Right lobe of liver (tissue), 6 donors: ENCODE data around the gene SLC27A3. TPM values are rescaled to one million over a fixed set of nuclear protein-coding genes. Genes with fewer than 3 reads are reported as not detected.
"Not testable (repeated sequence)": the region's sequence is repeated elsewhere in the genome, so short reads cannot be mapped to it uniquely, and the experiment has no call there.

Source experiments
- ATAC-seq, 4 donors: fragments of 200-7000 bp; cut with Tn5 transposase; one replicate each; pipeline ENCODE4 v1.9.1; 2020; ENCODE audit warnings: mild to moderate bottlenecking in 4 of 4, moderate library complexity in 4 of 4
- DNase-seq, 3 donors: peaks; one replicate each; pipeline ENCODE4 v3.0.0-alpha.2; 2020
- H3K27ac ChIP-seq, 3 donors: fragments of 200-600 bp; one replicate each; pipeline ENCODE4 v1.8.0; 2022
- H3K27me3 ChIP-seq, 2 donors: fragments of 200-600 bp; one replicate each; pipeline ENCODE4 v1.8.0; 2022
- H3K36me3 ChIP-seq, 4 donors: fragments of 200-600 bp; sonication (generic) in 1 of 4; one replicate each; pipeline versions ENCODE4 v1.5.1 to v1.8.0; 2017 to 2022; ENCODE audit warnings: control low read depth in 1 of 4
- H3K4me1 ChIP-seq, 4 donors: fragments of 200-600 bp; sonication (generic) in 1 of 4; one replicate each; pipeline versions ENCODE4 v1.5.1 to v1.8.0; 2017 to 2022; ENCODE audit warnings: control low read depth in 1 of 4
- H3K4me3 ChIP-seq, 3 donors: fragments of 200-600 bp; one replicate each; pipeline ENCODE4 v1.8.0; 2022
- H3K9me3 ChIP-seq, 4 donors: fragments of 200-600 bp; sonication (generic) in 1 of 4; one replicate each; pipeline versions ENCODE4 v1.5.1 to v1.8.0; 2017 to 2022; ENCODE audit warnings: control low read depth in 1 of 4
- POLR2A ChIP-seq: fragments of 450-650 bp; IDR thresholded peaks from one replicate; pipeline ENCODE4 v1.6.1; 2017; ENCODE audit warnings: antibody characterized with exemption, mild to moderate bottlenecking
- WGBS: methylation state at CpG from one replicate; pipeline ENCODE4 v1.1.6; 2018; ENCODE audit warnings: low coverage, low lambda C conversion rate; ENCODE audit not compliant: insufficient coverage; ENCODE audit errors: missing lambda C conversion rate; 5-methylcytosine and 5-hydroxymethylcytosine counted together
- intact Hi-C, 2 donors: fragments of 100-400 bp; cut with DNase I; formaldehyde crosslinking; loops; one replicate each; pipeline versions ENCODE4 v1.11.2 to v1.14.1; 2022
- total RNA-seq, 6 experiments: library from RNA; depleted of rRNA in 2 of 6; stranded (reverse); fragments of >200 nt in 2 of 6; fragmentation: NEBNext Ultra II Directional in 3 of 6; extraction: Animal tissue kit (Norgen Biotek cat#: 25700) in 3 of 6; gene quantifications; one replicate each; pipeline versions ENCODE4 v1.1.0 to v1.2.4, GENCODE V29; 2016 to 2023
- TF ChIP-seq, protein P1 (sequence below), 4 donors: fragments of 200-600 bp in 3 of 4; fragments of 450-650 bp in 1 of 4; IDR thresholded peaks; one replicate each; pipeline versions ENCODE4 v1.5.1 to v1.8.0; 2016 to 2022; ENCODE audit warnings: antibody characterized with exemption in 4 of 4, mild to moderate bottlenecking in 2 of 4
- donor health status: DM: no; HTN: yes; CAD: no.
- donor health status: DM: no; HTN: no; CAD: no.
- donor health status: DM: no; HTN: no; CAD: no.
- donor health status: DM: no; HTN: yes; CAD: no.
- donor health status: DM: no; HTN: yes; CAD: no.

SLC27A3 gene
- total RNA-seq, 6 experiments from 2014 or later: 25.4 to 50.4 (median 36.9) TPM

DNA sequence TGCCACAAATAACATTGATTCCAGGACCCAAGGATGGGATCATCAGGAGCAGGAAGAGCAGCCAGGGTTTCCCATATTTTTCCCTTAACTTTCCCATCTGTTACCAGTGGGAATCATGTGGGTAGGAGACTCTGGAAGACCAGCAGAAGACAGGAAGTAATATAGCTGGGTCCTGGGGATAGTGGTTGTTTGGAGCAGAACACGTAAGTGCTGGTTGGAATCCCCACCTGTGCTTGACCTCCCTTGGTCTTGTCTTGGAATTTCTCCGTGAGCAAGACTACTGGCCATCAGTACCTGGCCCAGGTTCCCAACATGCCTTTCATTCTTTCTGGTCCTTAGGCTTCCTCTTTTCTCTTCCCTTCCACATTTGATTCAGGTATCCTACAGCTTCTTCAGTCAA, 20.9 kb upstream of the SLC27A3 start:
- Histone ChIP-seq H3K27ac (no peak overlapping the region), H3K4me3 (no peak overlapping the region), H3K36me3 (peaks cover 0 to 80% (median 14%) of the 10 kb centered on the region in 4 donors), H3K4me1 (peaks cover 0 to 11% (median 0%) of the 10 kb centered on the region in 4 donors), H3K27me3 (no peaks in the 10 kb centered on the region), H3K9me3 (no peaks in the 10 kb centered on the region)
- intact Hi-C loops: loop anchor here in 1 of 2 donors (10.0 kb wide), 1 partner anchor 69 kb away; no protein-coding TSS in a partner anchor
- TF ChIP-seq POLR2A: no peak
- TF ChIP-seq, protein P1, sequence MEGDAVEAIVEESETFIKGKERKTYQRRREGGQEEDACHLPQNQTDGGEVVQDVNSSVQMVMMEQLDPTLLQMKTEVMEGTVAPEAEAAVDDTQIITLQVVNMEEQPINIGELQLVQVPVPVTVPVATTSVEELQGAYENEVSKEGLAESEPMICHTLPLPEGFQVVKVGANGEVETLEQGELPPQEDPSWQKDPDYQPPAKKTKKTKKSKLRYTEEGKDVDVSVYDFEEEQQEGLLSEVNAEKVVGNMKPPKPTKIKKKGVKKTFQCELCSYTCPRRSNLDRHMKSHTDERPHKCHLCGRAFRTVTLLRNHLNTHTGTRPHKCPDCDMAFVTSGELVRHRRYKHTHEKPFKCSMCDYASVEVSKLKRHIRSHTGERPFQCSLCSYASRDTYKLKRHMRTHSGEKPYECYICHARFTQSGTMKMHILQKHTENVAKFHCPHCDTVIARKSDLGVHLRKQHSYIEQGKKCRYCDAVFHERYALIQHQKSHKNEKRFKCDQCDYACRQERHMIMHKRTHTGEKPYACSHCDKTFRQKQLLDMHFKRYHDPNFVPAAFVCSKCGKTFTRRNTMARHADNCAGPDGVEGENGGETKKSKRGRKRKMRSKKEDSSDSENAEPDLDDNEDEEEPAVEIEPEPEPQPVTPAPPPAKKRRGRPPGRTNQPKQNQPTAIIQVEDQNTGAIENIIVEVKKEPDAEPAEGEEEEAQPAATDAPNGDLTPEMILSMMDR (IDR thresholded peaks at IDR 0.05): no peak
- WGBS: 83% methylated on average over 2 of the region's 2 CpGs
- ATAC-seq (no peak), DNase-seq (no peak)

DNA sequence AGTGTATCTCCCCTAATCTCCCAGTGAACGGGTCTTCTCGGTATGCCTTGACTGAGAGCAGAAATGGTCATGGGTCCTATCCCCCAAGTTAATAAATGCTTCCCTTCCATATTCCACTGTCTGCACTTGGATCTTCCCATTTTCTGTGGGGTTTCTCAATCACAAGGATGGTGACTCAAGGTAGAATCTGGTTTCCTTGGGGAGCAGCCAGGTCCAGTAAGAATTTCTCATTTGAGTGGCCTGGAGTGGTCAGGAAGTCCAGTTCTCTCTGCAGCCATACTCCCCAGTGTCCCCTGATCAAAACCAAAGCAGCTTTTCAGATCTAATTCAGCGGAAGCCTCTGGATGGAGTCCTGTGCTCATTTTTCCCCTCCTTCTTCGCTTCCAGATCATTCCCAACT, 14.8 kb upstream of the SLC27A3 start:
- Histone ChIP-seq H3K4me3 (no peak overlapping the region), H3K27me3 (no peaks in the 10 kb centered on the region), H3K27ac (no peak overlapping the region), H3K36me3 (peaks cover 0 to 71% (median 17%) of the 10 kb centered on the region in 4 donors), H3K9me3 (no peaks in the 10 kb centered on the region), H3K4me1 (peaks cover 0 to 3% (median 0%) of the 10 kb centered on the region in 4 donors)
- TF ChIP-seq, protein P1 (IDR thresholded peaks at IDR 0.05): no peak
- TF ChIP-seq POLR2A: no peak
- DNase-seq: no peak
- 100% methylated on average over 4 of the region's 4 CpGs for WGBS
- ATAC-seq: no peak
- intact Hi-C loops: no loop called here

DNA sequence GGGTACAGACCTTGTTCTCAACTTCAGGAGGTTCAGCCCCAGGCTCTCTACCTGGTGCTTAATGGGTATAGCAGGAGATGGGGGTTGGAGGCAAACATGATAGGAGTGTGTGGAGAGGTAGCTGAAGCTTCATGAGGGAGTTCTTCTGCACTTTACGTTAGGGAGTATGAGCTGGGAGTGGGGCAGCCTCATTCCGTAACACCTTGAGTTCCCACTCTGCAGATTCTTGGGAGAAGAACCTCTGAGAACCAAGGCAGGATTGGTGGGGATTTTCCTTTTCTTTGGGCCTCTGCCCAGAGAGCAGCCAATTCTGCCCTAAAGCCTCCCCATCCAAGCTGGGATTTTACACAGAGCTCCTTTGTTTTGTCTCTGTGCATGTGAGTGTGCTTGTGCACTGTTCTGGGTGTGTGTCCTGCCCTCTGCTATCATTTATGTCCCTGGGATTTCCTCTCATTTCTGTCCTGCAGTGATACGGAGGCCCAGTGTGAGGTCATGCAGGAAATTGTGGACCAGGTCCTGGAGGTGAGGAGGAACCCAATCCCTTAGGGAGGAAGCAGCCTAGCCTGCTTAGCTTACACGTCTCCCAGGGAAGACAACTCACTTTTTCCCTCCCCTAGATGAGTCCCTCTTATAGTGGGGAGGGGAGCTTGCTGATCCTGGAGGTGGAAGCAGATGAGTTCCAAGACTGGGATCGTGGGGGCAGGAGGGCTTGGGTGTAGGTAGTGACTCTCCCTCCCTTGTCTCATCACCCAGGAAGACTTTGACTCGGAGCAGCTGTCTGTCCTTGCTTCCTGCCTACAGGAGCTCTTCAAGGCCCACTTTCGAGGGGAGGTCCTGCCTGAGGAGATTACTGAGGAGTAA, 11.6 kb upstream of the SLC27A3 start:
- no peak overlapping the region for H3K4me3 ChIP-seq
- ATAC-seq (peak; percentile 16 to 57 (median 34)), DNase-seq (peak in 1 of 3 donors; percentile 35)
- H3K27ac ChIP-seq: peak overlapping the region in 2 of 3 donors; percentile 12 to 44
- no peak for TF ChIP-seq POLR2A
- TF ChIP-seq, protein P1 (IDR thresholded peaks at IDR 0.05): no peak
- peaks cover 0 to 54% (median 12%) of the 10 kb centered on the region in 4 donors for H3K36me3 ChIP-seq
- intact Hi-C loops: no loop called here
- H3K9me3 ChIP-seq: no peaks in the 10 kb centered on the region
- peaks cover under 1 to 25% (median 13%) of the 10 kb centered on the region in 4 donors for H3K4me1 ChIP-seq
- no peaks in the 10 kb centered on the region for H3K27me3 ChIP-seq
- 55% methylated on average over 2 of the region's 7 CpGs for WGBS

DNA sequence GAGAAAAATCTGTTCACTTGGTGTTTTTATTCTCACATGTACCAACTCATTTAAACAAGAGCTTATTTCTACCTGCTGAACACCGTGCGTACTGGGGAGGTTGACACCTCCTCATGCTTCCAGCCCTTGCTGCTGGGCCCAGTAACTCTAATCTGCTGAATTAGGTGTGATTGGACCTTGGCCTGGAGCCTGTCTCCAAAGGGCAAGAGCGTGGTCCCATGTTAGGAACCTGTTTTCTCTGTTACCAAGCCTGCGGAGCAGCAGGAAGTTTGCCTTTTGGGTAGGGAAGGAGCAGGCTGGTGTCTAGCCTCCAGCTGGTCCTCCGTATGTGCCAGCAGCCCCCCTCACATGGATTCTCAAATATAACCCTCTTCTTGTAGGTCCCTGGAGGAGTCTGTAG, 10.9 kb upstream of the SLC27A3 start:
- Histone ChIP-seq H3K9me3 (no peaks in the 10 kb centered on the region), H3K27me3 (no peaks in the 10 kb centered on the region), H3K4me3 (no peak overlapping the region), H3K4me1 (peaks cover 3 to 32% (median 19%) of the 10 kb centered on the region in 4 donors), H3K36me3 (peaks cover 0 to 51% (median 9%) of the 10 kb centered on the region in 4 donors), H3K27ac (peak overlapping the region in 2 of 3 donors; percentile 12 to 44)
- intact Hi-C loops: no loop called here
- no peak for TF ChIP-seq POLR2A
- TF ChIP-seq, protein P1 (IDR thresholded peaks at IDR 0.05): no peak
- ATAC-seq (no peak), DNase-seq (peak in 1 of 3 donors; percentile 15)
- 73% methylated on average over 3 of the region's 5 CpGs for WGBS

DNA sequence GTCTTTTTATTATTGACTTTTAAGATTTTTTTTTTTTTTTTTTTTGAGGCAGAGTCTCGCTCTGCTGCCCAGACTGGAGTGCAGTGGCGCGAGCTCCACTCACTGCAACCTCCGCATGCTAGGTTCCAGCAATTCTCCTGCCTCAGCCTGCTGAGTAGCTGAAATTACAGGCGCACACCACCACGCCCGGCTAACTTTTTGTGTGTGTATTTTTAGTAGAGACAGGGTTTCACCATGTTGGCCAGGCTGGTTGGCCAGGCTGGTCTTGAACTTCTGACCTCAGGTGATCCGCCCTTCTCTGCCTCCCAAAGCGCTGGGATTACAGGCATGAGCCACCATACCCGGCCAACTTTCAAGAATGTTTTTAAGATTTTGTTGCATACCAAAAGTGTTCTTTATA, 8.5 kb upstream of the SLC27A3 start:
- H3K27ac ChIP-seq: peak overlapping the region in 2 of 3 donors; percentile 42 to 92
- H3K4me1 ChIP-seq: peaks cover 3 to 36% (median 23%) of the 10 kb centered on the region in 4 donors
- H3K4me3 ChIP-seq, intact Hi-C loops, H3K27me3 ChIP-seq, H3K9me3 ChIP-seq, ATAC-seq: not testable (repeated sequence)
- peaks cover 0 to 50% (median 8%) of the 10 kb centered on the region in 4 donors for H3K36me3 ChIP-seq
- 37% methylated on average over 7 of the region's 10 CpGs for WGBS
- DNase-seq: peak in 1 of 3 donors; percentile 60
